GM12878 (cell line): ENCODE data around the gene SUPT3H. TPM values are rescaled to one million over a fixed set of nuclear protein-coding genes. Genes with fewer than 3 reads are reported as not detected.

Experiments used
- ATAC-seq: fragments of 200-7000 bp; cut with Tn5 transposase; 3 replicates; pipeline ENCODE4 v1.9.1; 2020; ENCODE audit warnings: mild to moderate bottlenecking, moderate library complexity
- BruUV-seq: library from RNA; stranded (reverse); fragments of 400-500 nt; replicated peaks from 2 replicates; lab custom pipeline; 2021; lab: Mats Ljungman, UMichigan
- CTCF ChIA-PET: fragments of 300-600 bp; sonication (Branson Sonifier 250); formaldehyde crosslinking; extraction: SDS; loops from one replicate; lab custom pipeline; 2021; ENCODE audit warnings: inconsistent platforms; lab: Yijun Ruan, JAX
- POLR2A ChIA-PET: fragments of 350-600 bp; formaldehyde crosslinking; extraction: SDS; loops from one replicate; lab custom pipeline; 2021; ENCODE audit warnings: inconsistent platforms; lab: Charles Lee
- RAD21 ChIA-PET: fragments of 300-600 bp; sonication (Branson Sonifier 250); formaldehyde crosslinking; loops from one replicate; lab custom pipeline; 2023; ENCODE audit warnings: antibody characterized with exemption; ENCODE audit not compliant: unreplicated experiment; lab: Charles Lee
- SMC1A ChIA-PET: fragments of 300-600 bp; sonication (Branson Sonifier 250); formaldehyde crosslinking; loops from one replicate; lab custom pipeline; 2023; ENCODE audit not compliant: unreplicated experiment, uncharacterized antibody; lab: Charles Lee
- DNase-seq: peaks from one replicate; pipeline ENCODE4 v3.0.0-alpha.2; 2011; ENCODE audit warnings: low read depth, low spot score
- FAIRE-seq: peaks from 3 replicates; lab custom pipeline; 2011; peaks lifted over from hg19 to GRCh38; lab: Jason Lieb, UNC
- H2AFZ ChIP-seq: 2 replicates; pipeline ENCODE4 v1.6.0; 2011; ENCODE audit warnings: low read depth, low read length, control low read depth; ENCODE audit not compliant: control insufficient read depth
- H3K27ac ChIP-seq: 2 replicates; pipeline ENCODE4 v1.5.1; 2011; ENCODE audit warnings: control low read depth; ENCODE audit not compliant: control insufficient read depth, insufficient read depth
- H3K27me3 ChIP-seq, 2 experiments: replicated peaks in 1 of 2; 2 replicates each; pipeline versions ENCODE4 v1.6.0 to v1.6.1; 2011; ENCODE audit warnings: low read length in 1 of 2; ENCODE audit not compliant: control insufficient read depth in 2 of 2, insufficient read depth in 2 of 2
- H3K36me3 ChIP-seq, 2 experiments: 2 replicates each; pipeline ENCODE4 v1.5.1; 2011; ENCODE audit warnings: low read length in 1 of 2; ENCODE audit not compliant: control insufficient read depth in 2 of 2, insufficient read depth in 2 of 2
- H3K4me1 ChIP-seq: 2 replicates; pipeline ENCODE4 v1.6.1; 2011; ENCODE audit warnings: mild to moderate bottlenecking, low read length, moderate library complexity, mixed read lengths; ENCODE audit not compliant: control insufficient read depth, insufficient read depth
- H3K4me2 ChIP-seq: 2 replicates; pipeline ENCODE4 v1.6.0; 2011; ENCODE audit warnings: control low read depth; ENCODE audit not compliant: control insufficient read depth, insufficient read depth
- H3K4me3 ChIP-seq: fragments of 200-600 bp; sonication (generic); 2 replicates; pipeline ENCODE4 v1.5.1; 2016
- H3K79me2 ChIP-seq: 2 replicates; pipeline ENCODE4 v1.6.0; 2011; ENCODE audit warnings: low read length; ENCODE audit not compliant: control insufficient read depth, insufficient read depth
- H3K9ac ChIP-seq: 2 replicates; pipeline ENCODE4 v1.8.0; 2011; ENCODE audit warnings: low read length, control low read depth, mixed read lengths; ENCODE audit not compliant: control insufficient read depth, insufficient read depth
- H3K9me3 ChIP-seq: replicated peaks from 3 replicates; pipeline ENCODE4 v1.5.1; 2011; ENCODE audit warnings: mild to moderate bottlenecking, low read length; ENCODE audit not compliant: control insufficient read depth, insufficient read depth
- H4K20me1 ChIP-seq: 2 replicates; pipeline ENCODE4 v1.6.0; 2011; ENCODE audit not compliant: control insufficient read depth, insufficient read depth
- BACH1 ChIP-seq: fragments of 450-650 bp; IDR thresholded peaks from 2 replicates; pipeline ENCODE4 v1.6.1; 2017; ENCODE audit warnings: mild to moderate bottlenecking, borderline replicate concordance
- BMI1 ChIP-seq: fragments of 450-650 bp; IDR thresholded peaks from 2 replicates; pipeline ENCODE4 v1.6.1; 2016; ENCODE audit warnings: mild to moderate bottlenecking, moderate library complexity, borderline replicate concordance
- CHD4 ChIP-seq: fragments of 200-600 bp; sonication (generic); IDR thresholded peaks from 2 replicates; pipeline ENCODE4 v1.6.1; 2016; ENCODE audit warnings: mild to moderate bottlenecking
- FOS ChIP-seq: IDR thresholded peaks from 3 replicates; pipeline ENCODE4 v1.6.1; 2011; ENCODE audit warnings: borderline replicate concordance; ENCODE audit not compliant: insufficient read length; ENCODE audit errors: extremely low read depth
- FOXK2 ChIP-seq: fragments of 450-650 bp; IDR thresholded peaks from 2 replicates; pipeline ENCODE4 v1.6.1; 2017; ENCODE audit warnings: mild to moderate bottlenecking, moderate library complexity
- HCFC1 ChIP-seq: fragments of 150-350 bp; IDR thresholded peaks from 2 replicates; pipeline ENCODE4 v1.6.1; 2014; ENCODE audit warnings: low read length
- IRF4 ChIP-seq: IDR thresholded peaks from 2 replicates; pipeline ENCODE4 v1.6.1; 2011; ENCODE audit warnings: low read depth, low read length
- POLR2AphosphoS2 ChIP-seq: IDR thresholded peaks from 2 replicates; pipeline ENCODE4 v1.6.1; 2011; ENCODE audit warnings: low read depth, mild to moderate bottlenecking, low read length, improper control_type of control experiment, moderate library complexity
- POLR2AphosphoS5 ChIP-seq: IDR thresholded peaks from 2 replicates; pipeline ENCODE4 v1.6.1; 2011; ENCODE audit warnings: mild to moderate bottlenecking, low read length, inconsistent platforms
- RCOR1 ChIP-seq: conservative IDR thresholded peaks from 2 replicates; pipeline ENCODE4 v1.6.1; 2012; ENCODE audit warnings: low read depth, low read length, improper control_type of control experiment
- WRNIP1 ChIP-seq: IDR thresholded peaks from 2 replicates; pipeline ENCODE4 v1.6.1; 2011; ENCODE audit warnings: low read depth, low read length, improper control_type of control experiment, borderline replicate concordance
- ZBTB4 ChIP-seq: fragments of 450-650 bp; formaldehyde crosslinking; IDR thresholded peaks from 2 replicates; pipeline ENCODE4 v1.4.0; 2022; ENCODE audit warnings: mild to moderate bottlenecking, moderate library complexity
- ZBTB40 ChIP-seq: fragments of 450-650 bp; IDR thresholded peaks from 2 replicates; pipeline ENCODE4 v1.6.1; 2016; ENCODE audit warnings: mild to moderate bottlenecking, moderate library complexity, borderline replicate concordance
- ZNF592 ChIP-seq: fragments of 450-650 bp; IDR thresholded peaks from 2 replicates; pipeline ENCODE4 v1.6.1; 2017; ENCODE audit warnings: mild to moderate bottlenecking, moderate library complexity
- WGBS: methylation state at CpG from one replicate; pipeline ENCODE4 v1.1.6; 2016; ENCODE audit warnings: low lambda C conversion rate; ENCODE audit not compliant: insufficient replicate concordance, insufficient coverage; ENCODE audit errors: missing lambda C conversion rate; 5-methylcytosine and 5-hydroxymethylcytosine counted together
- in situ Hi-C: fragments of 300-500 bp; cut with MboI; formaldehyde crosslinking; loops from 9 replicates; pipeline ENCODE4 v1.14.3; 2018; ENCODE audit warnings: mixed read lengths
- intact Hi-C: fragments of 100-400 bp; cut with micrococcal nuclease; formaldehyde crosslinking; loops from one replicate; pipeline ENCODE4 v1.14.2; 2022; ENCODE audit not compliant: unreplicated experiment
- polyA plus RNA-seq, 11 experiments: library from polyadenylated mRNA; depleted of rRNA in 4 of 11; unstranded in 6 of 11; stranded (reverse) in 5 of 11; fragments of >200 nt; fragmentation: Nextera tagmentation in 4 of 11; fragmentation: Illumina TruSeq in 1 of 11; extraction: Ambion mirVana in 4 of 11; extraction: Trizol in 1 of 11; gene quantifications; 1 replicate in 1 of 11; 2 replicates in 10 of 11; pipeline versions ENCODE4 v1.2.1 to v1.2.3, GENCODE V29; 2011 to 2016; ENCODE audit warnings: inconsistent platforms in 2 of 11, missing spikeins in 2 of 11, low read depth in 1 of 11
- total RNA-seq, 4 experiments: library from RNA; depleted of rRNA in 3 of 4; stranded (reverse); fragments of >200 nt in 3 of 4; fragmentation: Illumina TruSeq in 1 of 4; extraction: Trizol in 1 of 4; gene quantifications; 2 replicates each; pipeline versions ENCODE4 v1.2.1 to v1.2.3, GENCODE V29; 2013 to 2021

Gene SUPT3H
- total and polyA plus RNA-seq, 10 of the 15 experiments (the other 5 are each of a cell fraction or from before 2014, with no cell fraction given): 0.51 to 3.7 (median 2.0) TPM

GRCh38 chr6:45387236-45387635 is 9.5 kb upstream of the SUPT3H start:
- RAD21 ChIA-PET: no interaction called here
- BruUV-seq: no TSS peak
- Histone ChIP-seq H3K9me3 (no peaks in the 10 kb centered on the region), H3K4me2 (no peak overlapping the region), H3K4me1 (no peaks in the 10 kb centered on the region), H3K36me3 (no peaks in the 10 kb centered on the region), H3K27me3 (no peaks in the 10 kb centered on the region; a peak in 1 of 4 replicates), H3K79me2 (no peaks in the 10 kb centered on the region), H3K4me3 (no peak overlapping the region), H3K27ac (no peak overlapping the region), H2AFZ (no peak overlapping the region), H4K20me1 (no peaks in the 10 kb centered on the region), H3K9ac (no peak overlapping the region)
- POLR2A ChIA-PET: interaction anchor here (0.6 kb wide), 1 partner anchor 12 kb away, joined by 8 read pairs; no protein-coding TSS in a partner anchor
- in situ Hi-C loops: no loop called here
- CTCF ChIA-PET: interaction anchor here (1.1 kb wide), 1 partner anchor 9 kb away, joined by 4 read pairs; no protein-coding TSS in a partner anchor
- FAIRE-seq (no peak), ATAC-seq (no peak), DNase-seq (no peak)
- intact Hi-C loops: no loop called here
- SMC1A ChIA-PET: no interaction called here
- 73% methylated on average over 5 of the region's 5 CpGs for WGBS
- TF ChIP-seq BACH1 (no peak), ZBTB40 (no peak), CHD4 (no peak), HCFC1 (no peak), POLR2AphosphoS5 (no peak), FOS (no peak), POLR2AphosphoS2 (no peak), ZBTB4 (CRISPR knock-in tag) (no peak), FOXK2 (no peak), ZNF592 (no peak), BMI1 (no peak), WRNIP1 (no peak), RCOR1 (no peak), IRF4 (no peak)
